Brain microvascular endothelial cell (primary cell): ENCODE measurements around the gene CCND1.

ENCODE experiments used
- DNase-seq: peaks from one replicate; pipeline ENCODE4 v3.0.0-alpha.2; 2020
- H3K27ac ChIP-seq: fragments of 250-450 bp; sonication (Bioruptor Pico); 2 replicates; pipeline ENCODE4 v1.5.1; 2020; ENCODE audit warnings: mild to moderate bottlenecking, moderate library complexity
- H3K27me3 ChIP-seq: fragments of 250-450 bp; sonication (Bioruptor Pico); replicated peaks from 2 replicates; pipeline ENCODE4 v1.5.1; 2020; ENCODE audit warnings: mild to moderate bottlenecking
- H3K36me3 ChIP-seq: fragments of 250-450 bp; sonication (Bioruptor Pico); replicated peaks from 2 replicates; pipeline ENCODE4 v1.5.1; 2020; ENCODE audit warnings: mild to moderate bottlenecking
- H3K4me3 ChIP-seq: 2 replicates; pipeline ENCODE4 v1.5.1; 2011; ENCODE audit warnings: low read depth, mild to moderate bottlenecking, control low read depth, low read length, moderate library complexity
- in situ Hi-C: cut with HindIII; loops from 2 replicates; pipeline ENCODE4 v1.10.0; 2017; ENCODE audit warnings: low sequenced_read_pairs, low pct_ligation_motif_present
- TF ChIP-seq, protein P1 (sequence below): IDR thresholded peaks from 2 replicates; pipeline ENCODE4 v1.5.1; 2011; ENCODE audit warnings: low read depth, mild to moderate bottlenecking, moderate library complexity, low read length, control low read depth, inconsistent platforms; ENCODE audit errors: missing control alignments

CCND1 gene

GRCh38 chr11:69698362-69698761, 57.4 kb downstream of the CCND1 start:
- in situ Hi-C loops = no loop called here

DNA sequence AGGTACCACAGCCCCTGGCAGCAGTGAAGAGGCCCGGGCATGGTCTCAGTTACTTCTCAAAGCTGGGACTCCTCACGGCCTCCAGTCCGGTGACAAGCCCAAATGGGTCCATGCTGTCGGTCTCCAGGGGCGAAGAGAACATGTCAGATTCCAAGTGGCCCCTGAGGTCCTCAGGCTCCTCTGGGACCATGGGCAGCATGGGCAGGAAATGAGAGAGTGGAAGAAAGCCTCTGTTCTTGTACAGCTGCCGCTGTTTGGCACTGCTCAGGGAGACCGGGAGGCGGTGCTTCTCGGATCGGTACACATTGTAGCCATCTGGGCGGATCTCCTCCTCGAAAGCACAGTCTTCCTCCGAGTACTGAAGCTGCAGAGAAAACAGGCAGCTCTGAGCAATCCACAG, 58.3 kb downstream of the CCND1 start:
- no peaks in the 10 kb centered on the region for H3K36me3 ChIP-seq
- DNase-seq = no peak
- TF ChIP-seq, protein P1, sequence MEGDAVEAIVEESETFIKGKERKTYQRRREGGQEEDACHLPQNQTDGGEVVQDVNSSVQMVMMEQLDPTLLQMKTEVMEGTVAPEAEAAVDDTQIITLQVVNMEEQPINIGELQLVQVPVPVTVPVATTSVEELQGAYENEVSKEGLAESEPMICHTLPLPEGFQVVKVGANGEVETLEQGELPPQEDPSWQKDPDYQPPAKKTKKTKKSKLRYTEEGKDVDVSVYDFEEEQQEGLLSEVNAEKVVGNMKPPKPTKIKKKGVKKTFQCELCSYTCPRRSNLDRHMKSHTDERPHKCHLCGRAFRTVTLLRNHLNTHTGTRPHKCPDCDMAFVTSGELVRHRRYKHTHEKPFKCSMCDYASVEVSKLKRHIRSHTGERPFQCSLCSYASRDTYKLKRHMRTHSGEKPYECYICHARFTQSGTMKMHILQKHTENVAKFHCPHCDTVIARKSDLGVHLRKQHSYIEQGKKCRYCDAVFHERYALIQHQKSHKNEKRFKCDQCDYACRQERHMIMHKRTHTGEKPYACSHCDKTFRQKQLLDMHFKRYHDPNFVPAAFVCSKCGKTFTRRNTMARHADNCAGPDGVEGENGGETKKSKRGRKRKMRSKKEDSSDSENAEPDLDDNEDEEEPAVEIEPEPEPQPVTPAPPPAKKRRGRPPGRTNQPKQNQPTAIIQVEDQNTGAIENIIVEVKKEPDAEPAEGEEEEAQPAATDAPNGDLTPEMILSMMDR = no peak
- no peak overlapping the region for H3K4me3 ChIP-seq
- H3K27ac ChIP-seq = no peak overlapping the region
- H3K27me3 ChIP-seq = peaks cover 28% of the 10 kb centered on the region
- in situ Hi-C loops = no loop called here

More at GRCh38 chr11:69698362-69698761, 57.4 kb downstream of the CCND1 start:
- Histone ChIP-seq H3K27me3 (peaks cover 24% of the 10 kb centered on the region), H3K4me3 (no peak overlapping the region), H3K36me3 (no peaks in the 10 kb centered on the region), H3K27ac (no peak overlapping the region)
- DNase-seq = no peak
- TF ChIP-seq, protein P1 = no peak

- Histone ChIP-seq H3K27ac (no peak overlapping the region), H3K27me3 (peaks cover 37% of the 10 kb centered on the region), H3K36me3 (no peaks in the 10 kb centered on the region), H3K4me3 (no peak overlapping the region)
- DNase-seq = peak; percentile 56
- in situ Hi-C loops = no loop called here
- TF ChIP-seq, protein P1 = no peak
Measured at GRCh38 chr11:69700278-69701140, 59.6 kb downstream of the CCND1 start.

- Histone ChIP-seq H3K27me3 (peaks cover 49% of the 10 kb centered on the region), H3K36me3 (no peaks in the 10 kb centered on the region), H3K4me3 (no peak overlapping the region), H3K27ac (no peak overlapping the region)
- TF ChIP-seq, protein P1 = no peak
- DNase-seq = no peak
- in situ Hi-C loops = no loop called here
Measured at GRCh38 chr11:69702239-69702691, 61.3 kb downstream of the CCND1 start.

DNA sequence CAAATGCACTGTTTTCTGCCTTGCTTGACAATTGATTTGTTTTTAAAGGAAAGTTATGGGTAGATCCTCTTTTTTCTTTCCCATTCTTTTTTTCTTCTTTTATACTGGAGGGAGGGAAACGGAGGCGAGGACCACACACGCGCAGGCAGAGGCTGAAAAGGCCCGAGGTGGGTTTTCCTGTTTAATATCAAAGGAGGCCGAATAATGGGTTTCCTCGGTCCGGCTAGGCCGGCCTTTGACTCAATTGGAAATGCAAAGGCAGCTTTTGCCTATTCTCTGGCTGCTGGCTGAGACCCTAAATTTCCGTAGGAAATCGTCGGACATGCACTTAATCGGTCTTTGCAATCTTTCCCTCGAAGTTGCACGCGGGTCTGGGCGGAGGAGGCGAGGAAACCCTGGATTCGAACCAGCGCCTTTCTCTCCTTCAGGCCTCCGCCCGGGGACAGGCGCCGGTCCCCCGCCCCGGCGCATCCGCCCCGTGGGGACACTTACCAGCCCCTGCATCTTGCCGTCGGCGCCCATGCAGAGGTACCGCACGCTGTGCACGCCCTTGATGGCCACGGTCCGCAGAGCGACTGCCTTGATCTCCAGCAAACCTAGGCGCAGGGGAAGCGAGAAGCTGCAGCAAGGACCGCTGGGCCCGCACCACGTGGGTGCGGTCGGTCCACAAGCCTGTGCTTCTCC, 62.0 kb downstream of the CCND1 start:
- no peak for DNase-seq
- in situ Hi-C loops = no loop called here
- TF ChIP-seq, protein P1 = no peak
- Histone ChIP-seq H3K27me3 (peaks cover 52% of the 10 kb centered on the region), H3K4me3 (no peak overlapping the region), H3K36me3 (no peaks in the 10 kb centered on the region), H3K27ac (no peak overlapping the region)
